ENCODE measurements around the gene CDH4.
A peak's percentile ranks its signal among the peaks of the same experiment; 100 is the strongest.

CDH4 gene

DNA sequence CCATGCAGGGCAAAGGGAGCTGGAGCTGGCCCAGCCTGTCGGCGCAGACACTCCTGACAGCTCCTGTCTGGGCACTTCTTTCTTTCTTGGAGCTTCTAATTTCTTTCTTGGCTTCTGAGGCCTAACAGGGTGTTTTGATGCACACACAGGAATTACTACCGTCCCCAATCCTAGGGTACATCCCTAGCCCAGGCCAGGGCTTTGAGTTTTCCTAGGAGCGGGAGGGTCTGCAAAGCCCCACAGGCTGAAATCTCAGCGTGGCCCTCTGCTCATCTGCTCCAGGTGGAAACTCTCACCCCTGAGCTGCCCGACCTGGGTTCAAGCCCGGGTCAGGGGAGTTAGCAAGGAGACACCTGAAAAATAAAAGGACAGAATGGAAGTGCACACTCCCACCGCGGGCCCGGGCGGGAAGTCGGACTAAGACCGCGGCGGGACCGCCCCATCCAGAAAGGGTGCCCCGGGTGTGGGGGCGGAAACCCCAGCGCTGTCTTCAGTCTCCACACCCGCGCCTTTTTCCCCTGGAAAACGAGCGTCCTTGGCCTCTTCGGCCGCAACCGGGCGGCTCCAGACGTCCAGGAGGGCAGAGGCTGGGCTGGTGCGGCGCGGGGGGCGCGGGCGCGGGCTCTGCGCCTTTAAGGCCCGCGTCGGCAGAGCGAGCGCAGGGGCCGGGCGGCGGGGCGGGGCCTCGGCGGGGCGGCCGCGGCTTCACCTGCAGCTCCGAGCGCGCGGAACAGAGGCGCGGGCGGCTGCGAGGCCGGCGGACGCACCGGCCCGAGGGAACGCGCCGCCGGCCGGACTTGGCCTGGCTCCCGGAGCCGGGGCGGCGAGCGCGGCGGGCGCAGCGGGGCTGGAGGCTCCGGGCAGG lies at the start of gene CDH4:
TSS of gene CDH4 (plus strand) at position 733 of the 865 bp plus-strand sequence.
- Histone ChIP-seq H3K4me1 (ENCODE audit: control insufficient read depth, insufficient read depth, low read length) (no peaks in the 10 kb centered on the region), H3K4me3 (ENCODE audit: low read depth, low read length) (peak within 1 kb of the TSS; percentile 13), H3K27ac (ENCODE audit: extremely low read depth, low read depth, low read length) (peak within 1 kb of the TSS; percentile 49; the same call in 1 of the 2 replicates), H3K9me3 (ENCODE audit: control insufficient read depth, insufficient read depth, low read depth, low read length) (no peaks in the 10 kb centered on the region), H3K36me3 (ENCODE audit: control insufficient read depth in 2 of 2, insufficient read depth in 1 of 2, low read length in 2 of 2) (peaks cover 0 to 14% of the 10 kb centered on the region in 2 experiments; a peak in 1 of 3 replicates)
- ChIA-PET POLR2A (no interaction called here), CTCF (interaction anchor here (0.8 to 1.2 kb wide), 2 partner anchors 12 to 1041 kb away, joined by 3 to 6 read pairs; no protein-coding TSS in a partner anchor)
- TF ChIP-seq, protein P1, sequence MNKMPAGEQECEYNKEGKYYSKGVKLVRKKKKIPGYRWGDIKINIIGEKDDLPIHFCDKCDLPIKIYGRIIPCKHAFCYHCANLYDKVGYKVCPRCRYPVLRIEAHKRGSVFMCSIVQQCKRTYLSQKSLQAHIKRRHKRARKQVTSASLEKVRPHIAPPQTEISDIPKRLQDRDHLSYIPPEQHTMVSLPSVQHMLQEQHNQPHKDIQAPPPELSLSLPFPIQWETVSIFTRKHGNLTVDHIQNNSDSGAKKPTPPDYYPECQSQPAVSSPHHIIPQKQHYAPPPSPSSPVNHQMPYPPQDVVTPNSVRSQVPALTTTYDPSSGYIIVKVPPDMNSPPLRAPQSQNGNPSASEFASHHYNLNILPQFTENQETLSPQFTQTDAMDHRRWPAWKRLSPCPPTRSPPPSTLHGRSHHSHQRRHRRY (tag by site-specific recombination; IDR thresholded peaks at IDR 0.05), result no peak
- TF ChIP-seq ZNF23 (tag by site-specific recombination; IDR thresholded peaks at IDR 0.05; ENCODE audit: borderline replicate concordance), result no peak
- no peak for TF ChIP-seq ZNF664 (tag by site-specific recombination; IDR thresholded peaks at IDR 0.05)
- TF ChIP-seq SP3 (tag by site-specific recombination; IDR thresholded peaks at IDR 0.05), result peak; percentile 36; the same call in 1 of the 2 replicates
- no peak for TF ChIP-seq ZNF10 (tag by site-specific recombination; IDR thresholded peaks at IDR 0.05)
- TF ChIP-seq ZNF354C (tag by site-specific recombination; IDR thresholded peaks at IDR 0.05; ENCODE audit: borderline replicate concordance, low read depth), result no peak
- no peak for TF ChIP-seq ZFP41 (tag by site-specific recombination; IDR thresholded peaks at IDR 0.05; ENCODE audit: borderline replicate concordance)
- no peak for TF ChIP-seq ZNF626 (tag by site-specific recombination; IDR thresholded peaks at IDR 0.05)
- TF ChIP-seq GLIS2 (tag by site-specific recombination; IDR thresholded peaks at IDR 0.05), result peak; percentile 39; the same call in 1 of the 2 replicates
- TF ChIP-seq YY2 (tag by site-specific recombination; IDR thresholded peaks at IDR 0.05), result no peak
- no peak for TF ChIP-seq YY1 (tag by site-specific recombination; IDR thresholded peaks at IDR 0.05)
- TF ChIP-seq ZNF24 (tag by site-specific recombination; IDR thresholded peaks at IDR 0.05), result no peak
- TF ChIP-seq ZNF112 (tag by site-specific recombination; IDR thresholded peaks at IDR 0.05), result no peak
- TF ChIP-seq ZNF670 (tag by site-specific recombination; IDR thresholded peaks at IDR 0.05; ENCODE audit: low read depth), result no peak
- TF ChIP-seq, protein P2, sequence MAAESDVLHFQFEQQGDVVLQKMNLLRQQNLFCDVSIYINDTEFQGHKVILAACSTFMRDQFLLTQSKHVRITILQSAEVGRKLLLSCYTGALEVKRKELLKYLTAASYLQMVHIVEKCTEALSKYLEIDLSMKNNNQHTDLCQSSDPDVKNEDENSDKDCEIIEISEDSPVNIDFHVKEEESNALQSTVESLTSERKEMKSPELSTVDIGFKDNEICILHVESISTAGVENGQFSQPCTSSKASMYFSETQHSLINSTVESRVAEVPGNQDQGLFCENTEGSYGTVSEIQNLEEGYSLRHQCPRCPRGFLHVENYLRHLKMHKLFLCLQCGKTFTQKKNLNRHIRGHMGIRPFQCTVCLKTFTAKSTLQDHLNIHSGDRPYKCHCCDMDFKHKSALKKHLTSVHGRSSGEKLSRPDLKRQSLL (tag by site-specific recombination; IDR thresholded peaks at IDR 0.05), result no peak
- no peak for TF ChIP-seq ZNF529 (tag by site-specific recombination; IDR thresholded peaks at IDR 0.05; ENCODE audit: insufficient replicate concordance)
- no peak for TF ChIP-seq ZNF548 (tag by site-specific recombination; IDR thresholded peaks at IDR 0.05)
- TF ChIP-seq ZBTB48 (tag by site-specific recombination; IDR thresholded peaks at IDR 0.05), result no peak
- TF ChIP-seq ZSCAN23 (tag by site-specific recombination; IDR thresholded peaks at IDR 0.05), result no peak
- TF ChIP-seq, protein P3, sequence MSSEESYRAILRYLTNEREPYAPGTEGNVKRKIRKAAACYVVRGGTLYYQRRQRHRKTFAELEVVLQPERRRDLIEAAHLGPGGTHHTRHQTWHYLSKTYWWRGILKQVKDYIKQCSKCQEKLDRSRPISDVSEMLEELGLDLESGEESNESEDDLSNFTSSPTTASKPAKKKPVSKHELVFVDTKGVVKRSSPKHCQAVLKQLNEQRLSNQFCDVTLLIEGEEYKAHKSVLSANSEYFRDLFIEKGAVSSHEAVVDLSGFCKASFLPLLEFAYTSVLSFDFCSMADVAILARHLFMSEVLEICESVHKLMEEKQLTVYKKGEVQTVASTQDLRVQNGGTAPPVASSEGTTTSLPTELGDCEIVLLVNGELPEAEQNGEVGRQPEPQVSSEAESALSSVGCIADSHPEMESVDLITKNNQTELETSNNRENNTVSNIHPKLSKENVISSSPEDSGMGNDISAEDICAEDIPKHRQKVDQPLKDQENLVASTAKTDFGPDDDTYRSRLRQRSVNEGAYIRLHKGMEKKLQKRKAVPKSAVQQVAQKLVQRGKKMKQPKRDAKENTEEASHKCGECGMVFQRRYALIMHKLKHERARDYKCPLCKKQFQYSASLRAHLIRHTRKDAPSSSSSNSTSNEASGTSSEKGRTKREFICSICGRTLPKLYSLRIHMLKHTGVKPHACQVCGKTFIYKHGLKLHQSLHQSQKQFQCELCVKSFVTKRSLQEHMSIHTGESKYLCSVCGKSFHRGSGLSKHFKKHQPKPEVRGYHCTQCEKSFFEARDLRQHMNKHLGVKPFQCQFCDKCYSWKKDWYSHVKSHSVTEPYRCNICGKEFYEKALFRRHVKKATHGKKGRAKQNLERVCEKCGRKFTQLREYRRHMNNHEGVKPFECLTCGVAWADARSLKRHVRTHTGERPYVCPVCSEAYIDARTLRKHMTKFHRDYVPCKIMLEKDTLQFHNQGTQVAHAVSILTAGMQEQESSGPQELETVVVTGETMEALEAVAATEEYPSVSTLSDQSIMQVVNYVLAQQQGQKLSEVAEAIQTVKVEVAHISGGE (tag by site-specific recombination; conservative IDR thresholded peaks at IDR 0.05; ENCODE audit: low read depth), result peak; percentile 62; the same call in 1 of the 2 replicates
- 0 out of 2 replicates have a peak, but pooled peaks have one; percentile 23 for TF ChIP-seq KLF9 (tag by site-specific recombination; IDR thresholded peaks at IDR 0.05; ENCODE audit: low read depth)
- TF ChIP-seq ZNF621 (tag by site-specific recombination; IDR thresholded peaks at IDR 0.05), result no peak
- TF ChIP-seq ZNF610 (tag by site-specific recombination; IDR thresholded peaks at IDR 0.05; ENCODE audit: borderline replicate concordance), result no peak
- TF ChIP-seq, protein P4, sequence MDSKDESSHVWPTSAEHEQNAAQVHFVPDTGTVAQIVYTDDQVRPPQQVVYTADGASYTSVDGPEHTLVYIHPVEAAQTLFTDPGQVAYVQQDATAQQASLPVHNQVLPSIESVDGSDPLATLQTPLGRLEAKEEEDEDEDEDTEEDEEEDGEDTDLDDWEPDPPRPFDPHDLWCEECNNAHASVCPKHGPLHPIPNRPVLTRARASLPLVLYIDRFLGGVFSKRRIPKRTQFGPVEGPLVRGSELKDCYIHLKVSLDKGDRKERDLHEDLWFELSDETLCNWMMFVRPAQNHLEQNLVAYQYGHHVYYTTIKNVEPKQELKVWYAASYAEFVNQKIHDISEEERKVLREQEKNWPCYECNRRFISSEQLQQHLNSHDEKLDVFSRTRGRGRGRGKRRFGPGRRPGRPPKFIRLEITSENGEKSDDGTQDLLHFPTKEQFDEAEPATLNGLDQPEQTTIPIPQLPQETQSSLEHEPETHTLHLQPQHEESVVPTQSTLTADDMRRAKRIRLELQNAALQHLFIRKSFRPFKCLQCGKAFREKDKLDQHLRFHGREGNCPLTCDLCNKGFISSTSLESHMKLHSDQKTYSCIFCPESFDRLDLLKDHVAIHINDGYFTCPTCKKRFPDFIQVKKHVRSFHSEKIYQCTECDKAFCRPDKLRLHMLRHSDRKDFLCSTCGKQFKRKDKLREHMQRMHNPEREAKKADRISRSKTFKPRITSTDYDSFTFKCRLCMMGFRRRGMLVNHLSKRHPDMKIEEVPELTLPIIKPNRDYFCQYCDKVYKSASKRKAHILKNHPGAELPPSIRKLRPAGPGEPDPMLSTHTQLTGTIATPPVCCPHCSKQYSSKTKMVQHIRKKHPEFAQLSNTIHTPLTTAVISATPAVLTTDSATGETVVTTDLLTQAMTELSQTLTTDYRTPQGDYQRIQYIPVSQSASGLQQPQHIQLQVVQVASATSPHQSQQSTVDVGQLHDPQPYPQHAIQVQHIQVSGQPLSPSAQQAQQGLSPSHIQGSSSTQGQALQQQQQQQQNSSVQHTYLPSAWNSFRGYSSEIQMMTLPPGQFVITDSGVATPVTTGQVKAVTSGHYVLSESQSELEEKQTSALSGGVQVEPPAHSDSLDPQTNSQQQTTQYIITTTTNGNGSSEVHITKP (tag by site-specific recombination; IDR thresholded peaks at IDR 0.05), result peak; percentile 84
- no peak for TF ChIP-seq ZNF585B (tag by site-specific recombination; IDR thresholded peaks at IDR 0.05)
- TF ChIP-seq ZNF549 (tag by site-specific recombination; IDR thresholded peaks at IDR 0.05), result no peak
- TF ChIP-seq ZNF133 (tag by site-specific recombination; IDR thresholded peaks at IDR 0.05), result no peak
- no peak for TF ChIP-seq ZNF302 (tag by site-specific recombination; IDR thresholded peaks at IDR 0.05; ENCODE audit: low read depth)
- TF ChIP-seq ZNF707 (tag by site-specific recombination; IDR thresholded peaks at IDR 0.05), result no peak
